Neutrophil (primary cell): Measurements from ENCODE around the gene MPZL1.
"Not testable (repeated sequence)": the region's sequence is repeated elsewhere in the genome, so short reads cannot be mapped to it uniquely, and the experiment has no call there.

Experiments
- H3K27ac ChIP-seq: fragments of 200-600 bp; sonication (generic); 2 replicates; pipeline ENCODE4 v1.5.1; 2016; ENCODE audit warnings: mild to moderate bottlenecking, moderate library complexity
- H3K27me3 ChIP-seq: fragments of 200-600 bp; sonication (generic); 2 replicates; pipeline ENCODE4 v1.6.0; 2016; ENCODE audit warnings: mild to moderate bottlenecking
- H3K36me3 ChIP-seq: fragments of 200-600 bp; sonication (generic); 2 replicates; pipeline ENCODE4 v1.5.1; 2017
- H3K4me1 ChIP-seq, 2 experiments: fragments of 200-600 bp in 1 of 2; sonication (generic) in 1 of 2; 1 replicate in 1 of 2; 2 replicates in 1 of 2; pipeline versions ENCODE4 v1.5.1 to v1.6.1; 2013 to 2016; ENCODE audit warnings: low read depth in 1 of 2, low read length in 1 of 2, mild to moderate bottlenecking in 1 of 2, moderate library complexity in 1 of 2; ENCODE audit not compliant: control insufficient read depth in 1 of 2, insufficient read depth in 1 of 2
- H3K4me3 ChIP-seq, 2 experiments: fragments of 200-600 bp in 1 of 2; sonication (generic) in 1 of 2; 1 replicate in 1 of 2; 2 replicates in 1 of 2; pipeline ENCODE4 v1.5.1; 2013 to 2016; ENCODE audit warnings: low read depth in 1 of 2, low read length in 1 of 2, mild to moderate bottlenecking in 1 of 2, moderate library complexity in 1 of 2
- H3K9me3 ChIP-seq: fragments of 200-600 bp; sonication (generic); 2 replicates; pipeline ENCODE4 v1.5.1; 2016
- CTCF ChIP-seq: fragments of 200-600 bp; sonication (generic); IDR thresholded peaks from 2 replicates; pipeline ENCODE4 v1.5.1; 2016; ENCODE audit warnings: antibody characterized with exemption

The MPZL1 gene

GRCh38 chr1:167805041-167805556 lies 83.3 kb downstream of the MPZL1 start:
- Histone ChIP-seq H3K4me3 (no peak overlapping the region), H3K27ac (no peak overlapping the region)
- no peak for TF ChIP-seq CTCF

GRCh38 chr1:167806235-167806634 lies 84.5 kb downstream of the MPZL1 start:
- not testable (repeated sequence) for H3K27ac ChIP-seq, H3K4me3 ChIP-seq, H3K9me3 ChIP-seq, H3K36me3 ChIP-seq, H3K27me3 ChIP-seq
- H3K4me1 ChIP-seq: peaks cover 8 to 19% of the 10 kb centered on the region in 2 experiments

More at GRCh38 chr1:167805041-167805556, 83.3 kb downstream of the MPZL1 start:
- H3K9me3 ChIP-seq: no peaks in the 10 kb centered on the region
- no peaks in the 10 kb centered on the region for H3K36me3 ChIP-seq
- no peaks in the 10 kb centered on the region for H3K27me3 ChIP-seq
- peaks cover 8 to 19% of the 10 kb centered on the region in 2 experiments for H3K4me1 ChIP-seq

- not testable (repeated sequence) for H3K9me3 ChIP-seq, H3K27ac ChIP-seq, H3K4me3 ChIP-seq, H3K27me3 ChIP-seq, H3K36me3 ChIP-seq
- peaks cover 8 to 19% of the 10 kb centered on the region in 2 experiments for H3K4me1 ChIP-seq
These were observed 84.9 kb downstream of the MPZL1 start for GRCh38 chr1:167806676-167807075.

GRCh38 chr1:167808104-167808503 lies 86.3 kb downstream of the MPZL1 start:
- no peaks in the 10 kb centered on the region for H3K27me3 ChIP-seq
- no peaks in the 10 kb centered on the region for H3K36me3 ChIP-seq
- TF ChIP-seq CTCF: no peak
- no peak overlapping the region for H3K27ac ChIP-seq
- H3K4me1 ChIP-seq: peaks cover 8 to 18% of the 10 kb centered on the region in 2 experiments
- H3K9me3 ChIP-seq: no peaks in the 10 kb centered on the region
- no peak overlapping the region for H3K4me3 ChIP-seq

GRCh38 chr1:167808690-167809089 lies 86.9 kb downstream of the MPZL1 start:
- Histone ChIP-seq H3K4me3 (no peak overlapping the region), H3K4me1 (peaks cover 2 to 12% of the 10 kb centered on the region in 2 experiments), H3K9me3 (no peaks in the 10 kb centered on the region), H3K27ac (no peak overlapping the region), H3K36me3 (no peaks in the 10 kb centered on the region), H3K27me3 (no peaks in the 10 kb centered on the region)
- no peak for TF ChIP-seq CTCF

GRCh38 chr1:167812972-167813371 lies 91.2 kb downstream of the MPZL1 start:
- Histone ChIP-seq H3K9me3 (no peaks in the 10 kb centered on the region), H3K36me3 (no peaks in the 10 kb centered on the region), H3K27ac (no peak overlapping the region), H3K27me3 (no peaks in the 10 kb centered on the region), H3K4me3 (no peak overlapping the region), H3K4me1 (no peaks in the 10 kb centered on the region)
- no peak for TF ChIP-seq CTCF

GRCh38 chr1:167815650-167816049 lies 93.9 kb downstream of the MPZL1 start:
- Histone ChIP-seq H3K9me3 (no peaks in the 10 kb centered on the region), H3K4me1 (peaks cover 0 to 7% of the 10 kb centered on the region in 2 experiments), H3K4me3 (no peak overlapping the region), H3K27ac (no peak overlapping the region), H3K27me3 (no peaks in the 10 kb centered on the region), H3K36me3 (no peaks in the 10 kb centered on the region)
- no peak for TF ChIP-seq CTCF
